Measurements from ENCODE around the gene CGB1.
"Not testable (repeated sequence)": the region's sequence is repeated elsewhere in the genome, so short reads cannot be mapped to it uniquely, and the experiment has no call there.

The CGB1 gene

DNA sequence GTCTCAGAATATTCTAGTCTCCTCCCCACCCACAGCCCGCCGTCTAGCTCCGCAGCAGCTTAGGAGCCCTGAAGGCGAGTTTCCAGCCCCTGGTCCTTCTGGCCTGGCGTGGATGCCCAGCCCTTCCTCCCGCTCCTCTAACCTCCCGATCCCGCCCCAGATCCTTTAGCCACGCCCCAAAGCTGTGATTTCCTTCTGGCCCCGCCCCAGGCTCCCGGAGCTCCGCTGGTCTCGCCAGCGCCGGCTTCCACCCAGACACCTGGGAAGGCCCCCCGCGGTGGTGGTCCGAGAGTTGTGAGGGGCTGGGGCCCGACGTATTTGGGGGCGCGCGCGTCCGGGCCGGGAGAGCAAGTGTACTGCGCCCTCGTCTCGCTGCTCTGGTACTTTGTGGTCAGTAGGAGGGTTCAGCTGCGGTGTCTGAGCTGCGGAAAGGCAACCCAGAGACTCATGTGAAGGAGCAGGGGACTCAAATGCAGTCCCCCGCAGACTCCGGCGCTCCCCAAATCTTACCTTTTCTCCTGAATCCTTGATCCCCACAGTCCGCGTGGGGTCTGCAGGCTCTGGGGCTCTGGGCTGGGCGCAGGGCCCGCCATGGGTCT, 21.0 kb upstream of the CGB1 start, which contains the start of gene CGB7:
Gene CGB7, minus strand, starts transcription at position 114 of the 599 bp plus-strand sequence. CDS start 2,374 bp downstream, outside the sequence.
- no peak for DNase-seq

DNA sequence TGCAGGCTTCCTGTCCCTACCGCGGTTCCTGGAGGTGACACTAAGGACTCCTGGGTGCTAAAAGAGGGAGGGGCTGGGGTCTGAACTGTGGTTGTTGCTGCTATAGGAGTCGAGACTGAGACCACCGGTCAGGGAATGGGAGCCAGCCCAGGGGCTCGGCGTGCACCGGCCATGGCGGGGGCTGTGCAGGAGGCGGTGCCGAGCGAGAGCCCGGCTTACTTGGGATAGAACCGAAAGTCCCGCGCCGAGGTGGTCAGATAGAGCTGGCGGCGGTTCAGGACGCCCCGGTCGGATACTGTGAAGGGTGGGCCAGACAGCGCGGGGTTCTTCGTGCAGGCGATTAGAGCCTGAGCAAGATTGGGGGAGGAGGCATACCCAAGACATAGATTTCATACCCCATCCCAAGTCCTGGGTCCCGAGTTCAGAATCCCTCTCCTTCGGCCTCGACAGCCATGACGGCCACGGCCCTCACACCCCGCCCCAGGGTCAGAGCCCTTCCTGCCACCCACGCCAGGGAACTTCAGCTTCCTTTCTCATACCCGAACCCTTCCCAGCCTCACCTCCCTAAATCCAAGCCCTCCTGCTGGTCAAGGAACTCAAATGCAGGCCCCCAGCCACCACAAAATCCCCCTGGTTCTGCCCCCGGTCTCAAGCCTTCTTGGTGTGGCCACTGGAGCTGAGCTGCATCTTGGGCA, 20.4 kb upstream of the CGB1 start:
- not testable (repeated sequence) for DNase-seq

- no peak for DNase-seq
Measured at GRCh38 chr19:49056101-49056901, 19.6 kb upstream of the CGB1 start.

- DNase-seq = not testable (repeated sequence)
Measured at GRCh38 chr19:49050376-49051033, 13.8 kb upstream of the CGB1 start.

- not testable (repeated sequence) for DNase-seq
Measured at GRCh38 chr19:49049834-49050233, 13.1 kb upstream of the CGB1 start.

- not testable (repeated sequence) for DNase-seq
Measured at GRCh38 chr19:49049011-49049410, 12.3 kb upstream of the CGB1 start, which contains the start of gene CGB8. TSS of gene CGB8 (minus strand) at chr19:49049111. CDS start at chr19:49048739, 372 bp downstream.

- DNase-seq = not testable (repeated sequence)
Measured at GRCh38 chr19:49043548-49043947, 6.9 kb upstream of the CGB1 start, which contains the start of gene CGB5. TSS of gene CGB5 (plus strand) at chr19:49043848. CDS start at chr19:49044210, 362 bp downstream.

GRCh38 chr19:49042666-49043065, 6.0 kb upstream of the CGB1 start:
- DNase-seq = not testable (repeated sequence)

DNA sequence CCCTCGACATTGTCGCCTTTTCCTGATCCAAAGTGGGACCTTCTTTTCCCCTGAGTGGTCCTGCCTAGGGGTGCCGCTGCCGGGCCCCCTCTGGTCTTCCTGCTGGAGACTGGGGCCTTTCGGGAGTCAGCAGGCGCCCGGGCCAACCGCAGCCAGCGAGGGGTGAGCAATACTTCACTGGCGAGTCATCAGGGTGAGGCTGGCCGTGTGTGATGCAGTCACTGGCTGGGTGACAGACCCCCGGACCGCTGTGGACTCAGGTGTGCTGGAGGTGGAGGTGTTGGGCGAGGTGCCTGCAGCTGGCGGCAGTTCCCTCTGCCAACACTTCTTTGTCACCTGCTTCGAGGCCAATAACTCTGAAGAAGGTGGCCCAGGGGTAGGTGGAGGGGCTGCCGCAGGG, 5.5 kb upstream of the CGB1 start:
- no peak for DNase-seq

- DNase-seq = not testable (repeated sequence)
Measured at GRCh38 chr19:49039736-49040135, 3.0 kb upstream of the CGB1 start.

DNA sequence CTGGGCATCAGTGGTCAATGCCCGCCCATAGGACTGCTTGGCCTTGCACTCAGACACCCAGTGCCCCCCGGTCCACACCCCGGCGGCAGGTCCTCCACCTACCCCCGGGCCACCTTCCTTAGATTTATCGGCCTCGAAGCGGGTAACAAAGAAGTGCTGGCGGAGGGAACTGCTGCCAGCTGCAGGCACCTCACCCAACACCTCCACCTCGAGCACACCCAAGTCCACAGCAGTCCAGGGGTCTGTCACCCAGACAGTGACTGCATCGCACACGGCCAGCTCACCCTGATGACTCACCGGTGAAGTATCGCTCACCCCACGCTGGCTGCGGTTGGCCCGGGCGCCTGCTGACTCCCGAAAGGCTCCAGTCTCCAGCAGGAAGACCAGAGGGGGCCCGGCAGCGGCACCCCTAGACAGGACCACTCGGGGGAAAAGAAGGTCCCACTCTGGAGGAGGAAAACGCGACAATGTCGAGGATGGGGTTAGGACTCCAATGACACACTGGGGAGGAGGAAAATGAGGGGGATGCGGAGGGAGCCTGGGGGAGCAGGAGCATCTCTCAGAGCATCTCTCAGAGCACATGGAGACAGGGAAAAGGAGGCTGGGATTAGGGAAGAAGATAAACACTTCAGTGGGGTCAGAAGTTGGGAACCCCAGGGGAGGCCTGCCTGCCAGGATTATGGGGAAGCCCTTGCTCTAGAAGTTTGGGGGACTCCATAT, 2.0 kb upstream of the CGB1 start:
- not testable (repeated sequence) for DNase-seq

GRCh38 chr19:49038111-49038510, 1.4 kb upstream of the CGB1 start:
- DNase-seq = not testable (repeated sequence)

- DNase-seq = not testable (repeated sequence)
Measured at GRCh38 chr19:49031642-49032301, 4.9 kb downstream of the CGB1 start, which contains the start of gene CGB2. TSS of gene CGB2 (plus strand) at chr19:49031890. CDS start at chr19:49032096, 206 bp downstream.

DNA sequence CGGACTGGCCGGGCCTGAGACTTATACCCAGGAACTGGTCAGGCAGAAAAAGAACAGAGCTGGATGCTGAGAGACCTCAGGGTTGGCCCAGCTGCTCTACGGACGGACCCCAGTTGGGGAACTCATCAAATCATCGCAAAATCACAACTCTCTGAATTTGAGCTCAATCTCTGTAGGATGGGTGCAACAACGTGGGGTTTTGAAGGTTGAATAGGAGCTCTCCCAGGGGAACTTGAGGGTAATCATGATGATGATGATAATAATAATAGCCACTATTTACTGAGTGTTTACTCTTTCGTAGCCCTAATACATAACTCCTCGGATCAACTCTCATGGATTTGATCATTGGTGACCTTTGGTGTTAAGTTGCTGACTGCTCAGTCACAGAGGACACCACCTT, 6.4 kb downstream of the CGB1 start:
- DNase-seq = not testable (repeated sequence)

DNA sequence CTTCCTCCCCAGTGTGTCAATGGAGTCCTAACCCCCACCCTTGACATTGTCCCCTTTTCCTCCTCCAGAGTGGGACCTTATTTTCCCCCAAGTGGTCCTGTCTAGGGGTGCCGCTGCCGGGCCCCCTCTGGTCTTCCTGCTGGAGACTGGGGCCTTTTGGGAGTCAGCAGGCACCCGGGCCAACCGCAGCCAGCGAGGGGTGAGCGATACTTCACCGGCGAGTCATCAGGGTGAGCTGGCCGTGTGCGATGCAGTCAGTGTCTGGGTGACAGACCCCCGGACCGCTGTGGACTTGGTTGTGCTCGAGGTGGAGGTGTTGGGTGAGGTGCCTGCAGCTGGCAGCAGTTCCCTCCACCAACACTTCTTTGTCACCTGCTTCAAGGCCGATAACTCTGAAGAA, 6.9 kb downstream of the CGB1 start:
- DNase-seq = not testable (repeated sequence)

GRCh38 chr19:49028686-49029085, 8.0 kb downstream of the CGB1 start:
- DNase-seq = not testable (repeated sequence)

GRCh38 chr19:49025599-49025998, 11.1 kb downstream of the CGB1 start:
- DNase-seq = not testable (repeated sequence)

GRCh38 chr19:49025088-49025487, 11.6 kb downstream of the CGB1 start:
- DNase-seq = not testable (repeated sequence)

DNA sequence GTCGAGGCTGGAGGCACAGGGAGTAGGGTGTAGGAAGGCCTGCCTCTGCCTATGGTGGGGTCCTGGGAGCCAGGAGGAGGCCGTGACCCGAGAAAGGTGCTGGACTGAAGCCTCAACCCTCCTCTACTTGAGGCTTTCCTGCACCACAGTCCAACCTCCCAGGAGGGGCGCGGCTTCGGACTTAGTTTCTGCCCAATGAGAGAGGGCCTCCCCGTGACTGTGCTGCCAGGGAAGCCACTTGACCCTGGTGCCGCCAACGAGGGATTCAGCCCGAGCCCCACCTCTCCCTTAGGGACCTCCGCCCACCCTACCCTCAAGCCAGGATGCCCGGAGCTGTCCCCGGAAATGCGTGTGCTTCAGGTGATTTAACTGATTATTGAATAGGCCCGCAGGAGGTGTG, 12.5 kb downstream of the CGB1 start, which contains the start of gene CGB3:
Gene CGB3, minus strand, starts transcription at position 101 of the 400 bp plus-strand sequence. CDS start 362 bp downstream, outside the sequence.
- not testable (repeated sequence) for DNase-seq

GRCh38 chr19:49022116-49022515, 14.6 kb downstream of the CGB1 start:
- no peak for DNase-seq
